Mucosa of gallbladder (tissue), 1 donor: ENCODE data around the gene TBC1D1. TPM values are rescaled to one million over a fixed set of nuclear protein-coding genes. Genes with fewer than 3 reads are reported as not detected.

ENCODE experiments used
- DNase-seq: peaks from one replicate; pipeline ENCODE4 v3.0.0-alpha.2; 2020; ENCODE audit warnings: low spot score
- total RNA-seq: library from RNA; stranded (reverse); gene quantifications from one replicate; pipeline ENCODE4 v1.2.1, GENCODE V29; 2021
- donor health status: DM: no; HTN: no; CAD: no.

TBC1D1 gene
- total RNA-seq, 1 donor from 2014 or later = 159 TPM

DNA sequence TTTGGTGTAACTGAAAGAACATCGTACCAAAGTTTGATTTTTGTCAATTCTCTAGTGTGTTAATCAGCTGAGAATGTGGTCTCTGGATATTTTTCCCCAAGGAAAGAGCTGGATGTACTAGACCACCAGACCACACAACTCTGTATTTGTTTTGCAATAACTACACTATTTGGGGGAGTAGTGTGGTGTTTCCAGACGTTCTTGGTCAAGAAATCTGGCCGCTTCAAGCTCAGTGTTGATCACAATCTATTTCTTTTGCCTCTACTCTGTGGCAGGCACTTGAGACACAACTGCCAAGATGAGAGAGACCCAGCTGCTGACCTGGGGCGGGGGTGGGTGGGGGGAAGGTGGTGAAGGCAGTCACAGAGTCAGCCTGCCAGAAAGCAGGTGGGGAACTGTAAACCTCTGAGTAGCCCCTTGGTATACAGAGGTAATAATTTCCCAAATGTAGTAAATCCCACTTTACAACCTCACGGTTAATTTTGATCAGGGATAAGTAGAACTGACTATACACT is 99.9 kb downstream of the TBC1D1 start:
- no peak for DNase-seq

DNA sequence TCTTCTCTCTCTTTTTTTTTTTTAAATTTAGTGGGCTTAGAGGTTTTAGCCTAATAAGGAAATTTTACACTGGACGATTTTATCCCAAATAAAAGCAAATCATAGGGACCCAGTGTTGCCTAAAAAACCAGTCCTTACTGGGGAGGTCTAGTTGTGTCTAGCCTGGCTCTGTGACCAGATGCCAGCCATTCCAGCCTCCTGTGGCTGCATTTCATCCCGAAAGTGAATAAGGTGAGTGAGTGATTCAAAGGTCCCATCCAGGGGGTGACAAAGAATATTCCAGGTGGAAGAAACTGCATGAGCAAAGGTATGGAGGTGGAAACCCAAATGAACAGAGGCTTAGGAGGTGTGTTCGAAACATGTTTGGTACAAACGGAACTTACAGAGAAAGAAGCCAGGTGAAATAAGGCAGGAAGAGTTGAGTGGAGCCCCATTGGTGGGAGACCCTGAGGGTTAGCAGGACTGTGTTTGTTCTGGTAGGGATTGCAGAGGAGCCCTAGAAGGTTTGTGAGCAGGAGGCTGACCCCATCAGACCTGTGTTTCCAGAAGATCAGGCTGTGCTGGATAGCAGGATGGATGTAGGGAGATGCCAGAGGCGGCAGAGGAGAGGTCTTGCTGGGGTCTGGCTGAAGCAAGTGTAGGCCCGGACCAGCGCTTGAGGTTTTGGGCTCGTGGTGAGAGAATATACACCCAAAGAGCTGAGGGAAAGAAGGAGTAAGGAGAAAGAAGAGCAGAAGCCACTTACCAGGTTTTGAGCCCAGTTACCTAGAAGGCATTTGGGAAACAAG is 100.9 kb downstream of the TBC1D1 start:
- no peak for DNase-seq

DNA sequence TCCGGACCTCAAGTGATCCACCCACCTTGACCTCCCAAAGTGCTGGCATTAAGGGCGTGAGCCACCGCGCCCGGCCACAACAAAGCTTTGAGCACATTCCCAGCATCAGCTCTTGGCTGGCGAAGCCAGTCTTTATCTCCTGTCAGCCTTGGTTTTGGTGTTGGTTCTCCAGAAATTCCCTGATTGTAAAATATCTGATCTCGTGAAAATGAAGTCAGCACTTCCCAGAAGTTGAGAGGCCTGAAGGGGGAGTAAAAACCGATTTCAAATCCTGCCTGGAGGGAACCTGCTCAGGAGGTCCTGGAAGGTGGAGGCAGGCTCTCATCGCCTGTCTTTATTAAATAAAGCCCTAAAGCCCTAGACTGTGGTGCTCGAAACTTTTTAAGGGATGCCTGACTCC is 102.9 kb downstream of the TBC1D1 start:
- DNase-seq = no peak

DNA sequence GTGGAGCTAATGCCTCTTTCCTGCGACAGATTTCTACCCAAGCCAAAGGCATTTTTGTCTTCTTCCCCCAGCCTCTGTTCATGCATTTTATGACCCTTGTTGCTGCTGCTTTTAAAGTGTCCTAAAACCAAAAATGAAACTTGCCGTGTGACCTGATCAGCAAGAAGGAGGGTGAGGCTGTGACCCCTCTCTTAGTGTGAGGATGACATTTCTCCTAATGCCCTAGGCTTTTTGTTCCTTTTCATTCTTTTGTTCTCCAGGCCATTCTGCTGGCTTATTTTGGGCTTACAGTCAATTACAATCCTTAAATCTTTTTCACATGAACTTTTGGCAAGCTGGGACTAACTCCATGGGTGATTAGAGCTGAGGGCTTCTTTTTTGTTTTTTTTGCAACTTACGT is 103.7 kb downstream of the TBC1D1 start:
- no peak for DNase-seq

DNA sequence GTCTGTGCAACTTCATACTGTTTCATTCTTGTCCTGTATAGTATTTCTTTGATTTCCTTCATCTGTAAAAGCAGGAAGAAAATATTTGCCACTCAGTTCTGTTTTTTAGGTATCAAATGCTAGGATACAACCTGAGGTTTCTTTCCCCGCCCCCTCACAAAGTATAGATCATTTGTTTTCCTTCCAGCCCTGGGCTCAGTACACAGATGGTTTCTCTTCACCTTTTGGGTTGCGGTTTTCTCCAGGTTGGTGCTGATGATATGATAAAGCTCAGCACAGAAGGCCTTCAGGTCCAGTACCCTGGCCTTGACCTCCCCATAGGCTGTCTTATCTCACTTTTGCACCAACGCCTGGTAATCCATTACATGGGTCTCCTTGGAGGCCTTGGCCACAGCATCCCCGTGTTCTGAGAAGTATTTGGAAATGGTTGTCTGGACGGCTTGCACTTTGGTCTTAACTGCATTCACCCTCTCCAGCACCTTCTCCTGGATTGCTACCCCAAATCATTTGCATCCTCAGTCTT is 104.5 kb downstream of the TBC1D1 start:
- DNase-seq = no peak

DNA sequence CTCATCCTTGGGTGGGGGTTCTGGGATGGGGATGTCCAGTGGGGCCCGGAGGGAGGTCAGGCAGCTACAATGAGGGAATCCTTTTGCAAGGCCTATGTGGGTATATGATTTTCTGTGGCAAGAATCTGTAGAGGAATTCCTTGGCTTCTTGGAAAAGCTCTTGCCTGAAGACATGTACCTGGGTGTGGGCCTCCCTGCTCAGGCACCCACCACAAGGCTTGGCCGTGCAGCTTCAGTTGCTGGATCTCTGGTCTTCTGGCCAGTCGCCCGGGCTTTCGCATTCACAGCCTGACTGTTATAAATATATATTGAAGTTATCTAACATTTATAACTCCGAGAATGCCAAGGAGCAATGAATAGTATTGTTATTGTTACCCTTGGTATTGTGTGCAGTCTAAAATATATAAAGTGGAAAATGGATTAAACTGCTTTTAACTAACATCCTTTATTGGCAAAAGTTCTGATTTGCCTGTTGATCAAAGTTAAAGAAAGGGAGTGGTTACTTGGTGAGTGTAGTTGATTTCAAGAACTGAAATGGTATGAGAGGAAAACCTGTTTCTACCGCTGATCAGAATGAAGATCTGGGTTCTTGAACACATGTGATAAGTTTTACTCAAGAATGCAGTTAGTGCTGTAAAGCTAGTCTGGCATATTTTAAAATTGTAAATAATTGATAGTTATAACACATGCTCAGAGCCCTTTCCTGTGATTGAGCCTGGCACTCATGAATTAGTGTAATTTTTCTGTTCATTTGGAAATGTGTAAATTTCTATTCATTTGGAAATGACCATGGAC is 105.3 kb downstream of the TBC1D1 start:
- no peak for DNase-seq

DNA sequence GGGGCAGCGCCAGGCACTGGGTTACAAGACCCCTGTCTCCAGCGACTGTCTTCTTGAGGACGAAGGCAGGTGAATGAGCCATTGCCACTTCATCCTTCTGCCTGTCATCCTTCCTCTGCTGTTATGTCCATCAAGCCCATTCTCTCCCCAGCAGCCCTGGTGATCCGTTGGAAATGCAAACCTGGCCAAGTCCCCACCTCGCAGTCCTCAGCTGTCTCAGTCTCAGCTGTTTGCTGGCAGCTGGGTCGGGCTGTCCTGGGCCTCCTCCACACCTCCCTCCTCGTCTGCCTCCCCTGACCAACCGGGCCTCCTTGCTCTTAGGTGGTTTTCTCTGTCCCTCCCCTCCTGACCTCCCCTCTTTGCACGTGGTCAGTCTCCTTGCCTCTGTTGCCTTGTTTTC is 107.3 kb downstream of the TBC1D1 start:
- DNase-seq = no peak

DNA sequence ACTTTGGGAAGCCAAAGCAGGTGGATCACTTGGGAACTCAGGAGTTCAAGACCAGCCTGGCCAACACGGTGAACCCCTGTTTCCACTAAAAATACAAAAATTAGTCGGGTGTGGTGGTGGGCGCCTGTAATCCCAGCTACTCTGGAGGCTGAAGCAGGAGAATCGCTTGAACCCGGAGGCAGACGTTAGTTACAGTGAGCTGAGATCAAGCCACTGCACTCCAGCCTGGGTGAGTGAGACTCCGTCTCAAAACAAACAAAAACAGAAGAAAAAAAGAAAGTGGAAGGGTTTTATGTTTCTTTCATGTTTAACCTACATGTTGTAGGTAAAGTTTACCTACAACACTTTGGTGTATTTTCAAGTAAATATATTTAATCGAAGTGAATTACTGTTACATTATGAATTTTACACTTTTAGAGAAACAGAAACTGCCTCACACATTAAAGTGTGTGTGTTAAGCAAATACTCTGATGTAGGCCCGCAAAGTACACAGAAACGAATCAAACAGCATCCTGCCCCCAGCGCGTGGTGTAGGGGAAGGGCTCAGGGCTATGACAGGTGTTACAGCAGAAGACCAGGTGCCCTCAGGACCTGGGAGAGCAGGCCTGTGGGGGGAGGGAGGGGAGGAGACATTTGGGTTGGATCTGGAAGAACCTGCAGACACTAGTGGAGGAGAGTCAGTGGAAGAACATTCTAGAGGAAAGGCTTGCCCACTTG is 108.3 kb downstream of the TBC1D1 start:
- DNase-seq = no peak

DNA sequence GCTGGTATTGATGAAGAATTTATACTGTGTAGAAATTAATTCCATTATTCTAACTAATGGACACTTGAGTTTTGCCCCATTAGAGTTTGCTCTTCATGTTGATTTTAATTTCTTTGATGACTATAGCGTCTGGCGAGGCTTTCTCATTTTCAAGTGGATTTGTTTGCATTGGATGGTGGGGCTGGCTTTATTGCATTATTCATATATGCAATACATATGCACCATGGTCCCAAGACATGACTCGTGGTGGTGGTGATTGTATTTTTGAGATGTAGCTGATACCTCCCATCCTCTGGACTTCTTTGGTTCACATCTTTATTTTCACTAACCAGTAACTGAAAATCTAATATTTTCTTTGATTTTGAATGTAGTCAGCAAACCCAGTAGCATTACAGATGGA is 109.1 kb downstream of the TBC1D1 start:
- no peak for DNase-seq

DNA sequence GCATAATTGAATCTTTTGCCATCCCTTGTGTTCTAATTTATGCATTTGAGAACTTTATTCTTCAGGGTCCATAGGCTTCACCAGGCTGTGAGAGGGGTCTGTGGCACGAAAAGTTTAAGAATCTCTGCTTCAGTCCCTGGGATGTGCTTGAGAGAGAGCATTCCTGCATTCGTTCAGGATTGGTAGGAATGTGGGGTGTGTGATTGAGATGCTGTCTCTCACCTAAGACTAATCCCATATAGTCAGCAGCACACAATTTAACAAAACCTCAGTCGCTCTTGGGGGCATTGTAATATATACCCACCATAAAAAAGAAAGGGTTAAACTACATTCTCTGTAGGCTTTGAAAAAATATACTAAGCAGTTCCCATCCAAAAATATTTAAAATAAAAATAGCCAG is 111.0 kb downstream of the TBC1D1 start:
- no peak for DNase-seq

DNA sequence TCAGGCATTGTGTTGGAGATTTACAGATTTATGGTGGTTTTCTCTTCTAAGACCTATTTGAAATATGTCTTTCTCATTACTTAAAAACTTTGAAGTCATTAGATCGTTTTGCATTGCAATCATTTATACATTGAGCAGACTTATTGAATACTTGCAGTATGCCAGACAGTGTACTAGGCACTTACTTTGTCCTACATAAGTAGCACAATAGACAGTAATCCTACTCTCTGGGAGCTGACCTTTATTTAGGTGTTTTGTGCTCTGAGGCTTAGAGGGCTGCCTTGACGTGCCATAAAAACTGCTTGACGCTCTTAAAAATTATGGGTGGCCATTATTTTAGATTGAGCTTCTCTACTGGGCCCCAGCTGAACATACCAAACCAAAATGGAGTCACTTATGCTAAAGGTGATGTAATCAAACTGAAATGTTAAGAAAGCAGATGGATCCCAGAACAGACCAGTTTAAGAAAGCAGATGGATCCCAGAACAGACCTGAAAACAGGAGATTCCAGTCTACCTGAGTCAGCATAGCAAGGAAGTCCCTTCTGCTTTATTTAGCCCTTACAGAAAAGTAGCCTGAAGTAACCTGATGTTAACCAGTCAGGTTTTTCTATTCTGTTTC is 111.7 kb downstream of the TBC1D1 start:
- DNase-seq = no peak

DNA sequence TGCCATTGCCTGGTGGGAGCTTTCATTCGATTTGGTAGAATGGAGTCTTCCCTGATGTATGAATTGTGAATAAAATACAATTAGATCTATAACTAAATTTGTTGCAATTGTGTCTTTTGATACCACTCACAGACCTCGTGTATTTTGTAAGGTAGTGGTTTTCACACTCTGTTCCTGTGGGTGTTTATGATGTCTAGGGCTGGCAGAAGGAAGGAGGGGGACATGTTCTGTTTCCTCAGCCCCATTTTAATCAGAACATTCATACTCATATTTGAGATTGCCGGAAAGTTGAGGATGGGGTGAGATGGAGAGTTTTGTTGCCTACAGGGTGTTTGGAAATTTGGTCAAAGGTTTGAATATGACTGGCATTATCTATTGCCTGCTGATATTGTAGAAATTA is 112.2 kb downstream of the TBC1D1 start:
- no peak for DNase-seq

DNA sequence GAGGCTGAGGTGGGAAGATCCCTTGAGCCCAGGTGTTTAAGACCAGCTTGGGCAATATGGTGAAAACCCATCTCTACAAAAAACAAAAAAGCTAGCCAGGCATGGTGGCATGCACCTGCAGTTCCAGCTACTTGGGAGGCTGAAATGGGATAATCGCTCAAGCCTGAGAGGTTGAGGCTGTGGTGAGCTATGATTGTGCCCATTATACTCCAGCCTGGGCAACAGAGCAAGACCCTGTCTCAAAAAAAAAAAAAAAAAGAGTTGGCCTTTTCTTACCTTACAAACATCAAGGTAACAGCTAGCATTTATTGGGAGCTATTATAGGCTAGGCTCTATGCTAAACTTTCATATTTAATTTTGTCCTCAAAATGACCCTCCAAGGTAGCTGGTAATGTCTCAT is 112.7 kb downstream of the TBC1D1 start:
- no peak for DNase-seq

DNA sequence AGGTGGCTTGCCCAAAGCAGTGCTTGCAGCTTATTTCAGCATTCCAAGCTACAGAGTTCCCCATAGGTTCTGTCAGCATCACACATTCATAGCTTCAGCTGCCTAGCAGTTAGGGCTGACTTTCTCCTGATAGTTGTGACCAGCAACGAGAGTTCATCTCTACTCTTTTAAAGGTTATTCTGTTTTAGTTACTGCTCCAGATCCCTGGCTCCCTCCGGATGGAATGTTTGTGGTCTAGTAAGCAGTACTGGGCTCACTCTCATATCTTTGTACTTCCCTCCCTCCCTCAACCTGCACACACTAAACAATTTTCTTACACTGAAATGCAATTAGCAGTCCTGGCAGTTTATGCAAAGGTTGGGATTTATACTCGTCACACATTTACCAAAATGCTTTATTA is 113.2 kb downstream of the TBC1D1 start:
- DNase-seq = no peak

DNA sequence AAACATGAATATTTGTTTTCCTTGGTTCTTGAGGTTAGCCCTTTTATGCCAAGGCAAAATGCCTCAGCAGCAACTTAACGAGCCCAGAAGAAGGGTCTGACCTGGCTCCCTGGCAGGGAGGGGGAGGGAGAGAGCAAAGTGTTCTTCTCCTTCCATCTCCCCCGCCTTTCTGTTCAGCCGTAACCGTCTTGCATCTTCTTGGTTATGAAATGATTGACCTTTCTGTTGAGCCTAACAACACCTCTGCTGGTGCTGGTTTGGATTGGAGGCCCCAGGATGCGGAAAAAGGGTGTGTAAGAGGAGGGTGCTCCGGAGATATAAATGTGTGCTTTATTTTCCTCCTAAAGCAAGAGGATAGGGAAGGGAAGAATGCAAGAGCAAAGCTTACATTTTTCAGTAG is 114.0 kb downstream of the TBC1D1 start:
- no peak for DNase-seq

DNA sequence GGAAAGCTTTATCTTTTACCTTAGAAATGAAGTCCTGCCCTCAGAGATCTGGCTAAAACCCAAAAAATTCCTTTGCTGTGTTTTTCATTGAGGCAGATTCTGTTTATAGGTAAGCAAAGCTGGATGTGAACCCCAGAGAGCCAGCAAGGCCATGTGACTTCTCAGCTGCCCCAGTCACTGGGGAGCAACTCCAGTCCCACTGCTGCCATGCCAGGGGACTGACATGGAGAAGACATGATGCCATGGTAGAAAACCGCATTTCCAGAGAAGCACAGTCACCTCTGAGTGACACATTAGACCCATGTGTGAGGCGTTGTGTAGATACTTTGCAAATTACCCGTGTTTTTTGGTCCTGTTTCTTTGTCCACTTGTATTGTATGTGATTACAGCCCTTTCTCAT is 114.8 kb downstream of the TBC1D1 start:
- DNase-seq = no peak

DNA sequence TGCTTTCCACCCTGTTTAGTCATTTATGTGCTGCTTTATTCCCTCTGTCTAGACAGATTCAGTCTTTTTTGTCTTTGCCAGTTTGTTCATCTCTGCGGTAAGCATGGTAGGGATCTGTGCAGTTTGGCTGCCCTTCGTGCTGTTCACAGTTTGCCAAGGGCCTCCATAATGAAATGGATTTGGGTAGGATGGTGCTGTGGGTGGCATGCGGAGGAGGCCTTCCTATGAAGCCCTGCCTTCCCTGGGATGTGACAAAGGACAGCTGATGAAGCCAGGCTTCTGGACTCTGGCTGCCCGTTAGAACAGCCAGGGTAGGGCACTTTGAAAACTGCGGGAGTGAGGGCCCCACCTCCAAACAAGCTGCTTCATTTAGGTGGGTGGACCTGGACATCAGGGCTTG is 116.8 kb downstream of the TBC1D1 start:
- no peak for DNase-seq

DNA sequence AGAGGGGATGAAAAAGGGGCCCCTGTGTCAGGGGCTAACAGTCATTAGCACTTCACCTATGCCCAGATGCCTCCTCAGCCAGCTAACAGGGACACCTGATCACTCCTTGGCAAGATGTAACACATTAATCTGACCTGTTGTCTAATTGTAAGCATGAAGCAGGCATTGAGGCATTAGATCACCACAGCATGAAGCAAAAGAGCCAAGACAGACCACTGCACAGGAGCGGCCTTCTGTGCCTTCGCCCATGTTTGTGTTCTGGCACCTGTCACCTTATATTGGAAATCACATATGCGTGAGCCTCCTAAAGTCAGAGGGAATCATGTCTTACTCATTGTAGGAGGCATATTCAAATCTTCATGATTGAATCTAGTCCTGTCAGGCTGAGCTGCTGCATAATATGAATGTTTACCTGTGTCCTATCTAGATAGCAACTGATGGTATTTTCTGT is 117.7 kb downstream of the TBC1D1 start:
- DNase-seq = no peak

DNA sequence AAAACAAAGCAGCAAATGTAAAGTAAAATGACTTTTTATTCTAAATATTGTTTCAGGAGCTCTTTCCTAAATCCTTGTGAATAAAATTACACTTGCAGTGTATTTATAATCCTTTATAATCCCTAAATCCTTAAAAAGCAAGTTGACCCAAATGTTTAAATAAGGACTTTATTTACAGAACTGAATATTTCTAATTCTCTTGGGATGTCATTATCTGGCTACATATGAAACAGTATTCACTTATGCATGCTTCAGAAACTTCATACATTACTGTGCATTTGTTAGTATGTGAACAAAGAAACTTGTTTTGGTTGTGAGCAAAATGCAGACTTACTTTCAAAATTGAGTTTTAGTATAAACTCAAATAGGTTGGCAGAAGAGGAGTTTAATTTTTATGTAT is 118.5 kb downstream of the TBC1D1 start:
- DNase-seq = no peak

DNA sequence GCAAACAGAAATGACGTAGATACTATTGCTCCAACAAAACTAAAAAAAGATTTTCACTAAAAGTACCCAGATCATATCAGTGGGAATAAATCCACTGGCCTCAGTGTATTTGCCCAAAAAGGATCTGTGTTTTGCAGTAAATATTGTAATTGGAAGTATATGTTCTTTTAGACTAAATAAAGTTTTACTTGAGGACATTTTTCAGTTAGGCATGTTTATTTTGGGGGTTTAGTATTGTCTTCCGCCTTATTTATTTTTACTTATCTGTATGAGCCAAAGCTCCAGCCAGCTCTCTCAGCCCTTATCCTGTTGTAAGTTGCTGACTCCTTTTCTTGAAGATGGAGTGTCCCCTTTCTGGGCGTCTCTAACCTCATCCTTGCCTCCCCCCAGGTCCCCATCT is 119.1 kb downstream of the TBC1D1 start:
- no peak for DNase-seq

DNA sequence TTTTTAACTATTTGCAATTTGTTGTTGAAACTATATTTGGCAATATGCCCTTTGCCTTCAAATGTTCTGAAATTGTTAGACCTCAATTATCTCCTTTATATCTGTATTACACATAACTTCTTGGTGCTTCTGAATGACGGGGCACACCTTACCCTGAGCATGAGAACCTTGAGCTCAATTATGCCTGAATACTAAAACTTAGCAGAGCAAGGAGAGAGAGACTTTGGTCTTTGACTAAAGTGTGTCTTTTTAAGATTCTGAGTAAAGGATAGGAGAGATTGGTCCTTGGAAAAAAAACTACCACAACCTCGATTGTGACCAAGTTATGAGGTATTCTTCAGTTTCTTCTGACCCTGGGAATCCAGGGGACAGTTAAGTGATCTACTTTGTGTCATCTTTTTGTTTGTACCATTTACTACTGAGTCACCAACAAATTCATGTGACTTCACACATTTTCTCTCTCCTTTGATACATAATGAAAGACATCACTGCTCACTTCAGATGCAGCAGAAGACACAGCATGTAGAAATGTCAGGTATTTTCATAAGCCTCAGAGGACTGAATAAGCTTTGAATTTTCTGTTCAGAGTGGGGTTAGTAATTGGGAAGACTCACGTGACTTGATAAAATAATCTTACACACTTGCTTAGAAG is 120.8 kb downstream of the TBC1D1 start:
- no peak for DNase-seq
